HG03565 (cell line): ENCODE measurements around the gene MARCHF3.
"Not testable (repeated sequence)": the region's sequence is repeated elsewhere in the genome, so short reads cannot be mapped to it uniquely, and the experiment has no call there.

Source experiments
- ATAC-seq: cut with Tn5 transposase; IDR thresholded peaks from one replicate; pipeline ENCODE4 v1.9.1; 2021; ENCODE audit warnings: mild to moderate bottlenecking, moderate library complexity; ENCODE audit not compliant: unreplicated experiment

Gene MARCHF3

GRCh38 chr5:126961128-126961527 lies 69.2 kb downstream of the MARCHF3 start:
- no peak for ATAC-seq

DNA sequence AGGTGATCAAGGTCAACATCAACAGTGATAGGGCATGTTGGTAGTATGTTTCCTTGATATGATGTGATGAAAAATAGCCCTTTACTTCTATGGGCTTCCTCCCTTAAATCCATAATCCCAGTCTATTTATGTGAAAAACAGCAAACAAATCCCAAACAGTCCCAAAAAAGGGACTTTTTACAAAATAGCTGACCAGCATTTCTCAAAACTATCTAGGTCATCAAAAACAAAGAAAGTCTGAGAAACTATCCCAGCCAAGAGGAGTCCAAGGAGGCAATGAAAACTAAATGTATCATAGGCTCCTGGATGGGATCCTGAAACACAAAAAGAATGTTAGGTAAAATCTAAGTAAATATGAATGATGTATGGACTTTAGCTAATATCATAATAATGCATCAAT lies 71.2 kb downstream of the MARCHF3 start:
- no peak for ATAC-seq

GRCh38 chr5:126956991-126957390 lies 73.4 kb downstream of the MARCHF3 start:
- no peak for ATAC-seq

GRCh38 chr5:126954981-126955380 lies 75.4 kb downstream of the MARCHF3 start:
- no peak for ATAC-seq

DNA sequence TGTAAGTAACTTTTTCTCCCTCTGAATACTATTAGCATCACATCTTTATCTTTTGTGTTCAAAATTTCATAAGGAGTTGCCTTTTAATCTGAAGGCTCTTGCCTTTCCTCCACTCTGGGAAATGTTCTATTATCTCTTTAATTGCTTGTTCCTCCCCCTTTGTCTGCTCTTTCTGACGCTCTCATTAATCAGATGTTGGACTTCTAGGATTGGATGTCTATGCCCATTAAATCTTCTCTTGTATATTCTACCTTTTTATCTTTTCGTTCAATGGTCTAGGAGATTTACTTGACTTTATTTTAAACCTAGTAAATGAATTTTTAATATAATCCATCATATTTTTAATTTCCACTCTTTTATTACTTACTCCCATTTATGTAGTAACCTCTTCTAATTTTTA lies 76.7 kb downstream of the MARCHF3 start:
- no peak for ATAC-seq

DNA sequence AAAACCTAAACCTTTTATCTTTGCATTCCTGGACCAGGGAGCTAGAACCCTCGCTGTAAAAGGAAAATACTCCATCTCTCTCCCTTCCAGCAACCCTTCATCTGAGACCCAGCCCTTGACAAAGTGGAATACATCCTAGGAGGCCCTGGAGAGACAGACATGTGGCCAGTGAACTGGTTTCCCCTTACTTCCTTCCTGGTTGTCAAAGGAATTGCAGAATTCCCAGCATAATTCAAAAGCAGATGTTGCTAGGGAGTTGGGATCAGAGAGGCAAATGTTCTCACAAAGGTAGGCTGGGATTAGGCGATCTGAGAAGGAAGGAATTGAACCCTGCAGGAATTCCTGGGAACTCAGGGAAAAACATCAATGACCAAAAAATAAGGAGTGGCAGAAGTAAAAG lies 80.9 kb downstream of the MARCHF3 start:
- no peak for ATAC-seq

GRCh38 chr5:126948453-126948852 lies 81.9 kb downstream of the MARCHF3 start:
- ATAC-seq, result no peak

GRCh38 chr5:126948011-126948355 lies 82.4 kb downstream of the MARCHF3 start:
- no peak for ATAC-seq

DNA sequence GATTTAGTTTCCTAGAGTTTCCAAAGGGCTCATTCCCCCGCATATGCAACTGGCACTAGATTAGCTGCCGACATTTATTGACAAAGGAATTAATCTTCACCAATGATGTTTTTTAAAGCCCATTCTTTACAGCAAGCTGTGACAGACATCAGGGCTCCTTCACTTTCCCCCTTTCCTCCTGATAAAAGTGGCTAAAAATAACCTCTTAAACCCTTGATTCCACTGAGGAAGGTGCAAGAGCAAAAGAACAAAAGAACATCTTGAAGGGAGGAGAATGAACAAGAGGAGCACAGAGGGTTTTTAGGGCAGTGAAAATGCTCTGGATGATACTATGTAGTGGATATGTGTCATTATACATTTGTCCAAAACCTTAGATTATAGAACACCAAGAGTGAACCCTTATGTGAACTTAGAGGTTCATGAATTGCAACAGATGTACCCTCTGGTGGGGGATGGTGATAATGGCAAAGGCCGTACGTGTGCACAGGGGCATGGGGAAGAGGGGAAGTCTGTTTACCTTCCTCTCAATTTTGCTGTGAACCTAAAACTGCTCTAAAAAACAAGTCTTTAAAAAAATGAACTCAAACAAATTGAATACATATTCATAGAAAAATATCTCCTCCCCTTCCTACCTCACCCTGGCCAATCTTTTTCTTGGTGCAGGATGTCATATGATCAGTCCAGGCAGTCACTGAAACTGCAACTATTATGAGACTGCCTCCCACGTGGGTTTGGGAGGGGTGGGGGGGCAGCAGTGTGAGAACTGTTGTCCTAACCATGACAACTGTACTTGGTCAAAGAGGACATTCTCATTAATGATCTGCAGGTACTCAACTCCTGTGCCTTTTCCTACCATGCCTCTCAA lies 83.0 kb downstream of the MARCHF3 start:
- peak; percentile 73 for ATAC-seq

GRCh38 chr5:126942908-126943307 lies 87.5 kb downstream of the MARCHF3 start:
- ATAC-seq, result not testable (repeated sequence)

- ATAC-seq, result no peak
Measured at GRCh38 chr5:126941403-126941802, 89.0 kb downstream of the MARCHF3 start.

GRCh38 chr5:126939887-126940286 lies 90.5 kb downstream of the MARCHF3 start:
- no peak for ATAC-seq

- ATAC-seq, result no peak
Measured at GRCh38 chr5:126938466-126938865, 91.9 kb downstream of the MARCHF3 start.

- no peak for ATAC-seq
Measured at GRCh38 chr5:126937771-126938170, 92.6 kb downstream of the MARCHF3 start.

- no peak for ATAC-seq
Measured at GRCh38 chr5:126936775-126937418, 93.5 kb downstream of the MARCHF3 start.

- ATAC-seq, result no peak
Measured at GRCh38 chr5:126931963-126932660, 98.2 kb downstream of the MARCHF3 start.

DNA sequence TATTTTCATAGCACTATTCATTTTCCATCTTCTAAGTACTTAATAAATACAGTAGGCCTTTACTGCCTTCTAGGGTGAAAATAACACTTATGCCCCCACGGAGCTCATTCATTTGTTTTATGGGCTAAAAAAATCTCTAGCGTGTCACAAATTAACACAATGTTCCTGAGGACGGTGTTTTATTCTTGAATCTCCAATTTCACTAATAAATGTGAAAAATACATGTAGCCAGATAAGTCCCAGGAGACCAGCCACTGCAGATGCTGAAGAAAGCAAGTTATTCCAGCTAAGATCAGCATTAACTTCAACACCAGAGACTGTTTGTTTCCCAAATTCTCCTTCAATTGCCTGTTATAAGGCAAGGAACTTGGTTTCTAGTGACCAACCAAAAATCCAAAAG lies 102.3 kb downstream of the MARCHF3 start:
- no peak for ATAC-seq

DNA sequence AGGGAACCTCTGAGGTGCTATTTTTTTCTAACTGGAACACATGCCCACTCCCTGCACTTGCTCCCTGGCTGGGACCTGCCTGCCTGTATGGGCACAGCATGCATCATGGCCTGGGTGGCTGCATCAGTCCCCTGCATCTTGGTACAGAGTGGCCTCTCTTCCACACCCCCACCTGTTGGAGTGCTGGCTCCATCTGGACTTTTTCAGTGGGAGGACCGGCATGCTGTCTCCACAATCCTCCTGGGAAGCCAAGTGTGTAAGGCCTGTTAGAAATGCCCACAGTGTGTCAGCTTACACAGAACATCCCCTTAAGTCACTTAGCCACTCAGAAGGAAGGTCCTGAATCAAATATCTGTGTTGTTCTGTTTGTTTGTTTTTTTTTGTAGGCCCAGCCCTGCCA lies 102.9 kb downstream of the MARCHF3 start:
- no peak for ATAC-seq

GRCh38 chr5:126926187-126926586 lies 104.2 kb downstream of the MARCHF3 start:
- no peak for ATAC-seq

GRCh38 chr5:126925482-126925881 lies 104.9 kb downstream of the MARCHF3 start:
- no peak for ATAC-seq

- no peak for ATAC-seq
Measured at GRCh38 chr5:126924331-126925033, 105.9 kb downstream of the MARCHF3 start.
